Right lung (tissue), 5 donors: ENCODE results near the gene RAB11FIP2. TPM values are rescaled to one million over a fixed set of nuclear protein-coding genes. Genes with fewer than 3 reads are reported as not detected.
A peak's percentile ranks its signal among the peaks of the same experiment; 100 is the strongest.

Experiments used
- DNase-seq, 2 donors: peaks; one replicate each; pipeline ENCODE4 v3.0.0-alpha.2; 2013
- polyA plus RNA-seq, 5 donors: library from polyadenylated mRNA; unstranded; fragments of 120-200 nt; gene quantifications; one replicate each; pipeline versions ENCODE4 v1.2.1 to v1.2.3, GENCODE V29; 2013; ENCODE audit warnings: inconsistent platforms in 1 of 5, low replicate concordance in 1 of 5; ENCODE audit not compliant: insufficient read length in 5 of 5, insufficient read depth in 1 of 5

RAB11FIP2 gene
- polyA plus RNA-seq, 5 donors: 15.7 to 23.1 (median 22.1) TPM

GRCh38 chr10:118036281-118036875 is 10.4 kb downstream of the RAB11FIP2 start:
- DNase-seq: no peak

- DNase-seq: no peak
These were observed 11.3 kb downstream of the RAB11FIP2 start for GRCh38 chr10:118035354-118036005.

GRCh38 chr10:118034791-118035261 is 11.9 kb downstream of the RAB11FIP2 start:
- DNase-seq: no peak

GRCh38 chr10:118033905-118034304 is 12.8 kb downstream of the RAB11FIP2 start:
- peak; percentile 87 to 91 for DNase-seq

GRCh38 chr10:118032564-118032963 is 14.2 kb downstream of the RAB11FIP2 start:
- no peak for DNase-seq

GRCh38 chr10:118031351-118032075 is 15.2 kb downstream of the RAB11FIP2 start:
- DNase-seq: no peak

GRCh38 chr10:118028619-118029018 is 18.1 kb downstream of the RAB11FIP2 start:
- no peak for DNase-seq

- no peak for DNase-seq
These were observed 19.3 kb downstream of the RAB11FIP2 start for GRCh38 chr10:118027397-118027796.

GRCh38 chr10:118026936-118027335 is 19.8 kb downstream of the RAB11FIP2 start:
- DNase-seq: no peak

- no peak for DNase-seq
These were observed 26.4 kb downstream of the RAB11FIP2 start for GRCh38 chr10:118020365-118020764.

- no peak for DNase-seq
These were observed 28.9 kb downstream of the RAB11FIP2 start for GRCh38 chr10:118017850-118018249.

- no peak for DNase-seq
These were observed 29.5 kb downstream of the RAB11FIP2 start for GRCh38 chr10:118017071-118017740.

GRCh38 chr10:118012952-118013525 is 33.7 kb downstream of the RAB11FIP2 start:
- DNase-seq: no peak

- DNase-seq: no peak
These were observed 39.0 kb downstream of the RAB11FIP2 start for GRCh38 chr10:118007773-118008172.

- no peak for DNase-seq
These were observed 43.6 kb downstream of the RAB11FIP2 start for GRCh38 chr10:118003126-118003525.

- DNase-seq: no peak
These were observed 44.2 kb downstream of the RAB11FIP2 start for GRCh38 chr10:118002581-118002980.

GRCh38 chr10:117997673-117998072 is 49.1 kb downstream of the RAB11FIP2 start:
- DNase-seq: no peak

GRCh38 chr10:117996709-117997108 is 50.0 kb downstream of the RAB11FIP2 start:
- no peak for DNase-seq

GRCh38 chr10:117994771-117995170 is 52.0 kb downstream of the RAB11FIP2 start:
- no peak for DNase-seq

- no peak for DNase-seq
These were observed 53.6 kb downstream of the RAB11FIP2 start for GRCh38 chr10:117993166-117993565.

GRCh38 chr10:117991701-117992100 is 55.0 kb downstream of the RAB11FIP2 start:
- no peak for DNase-seq

- DNase-seq: no peak
These were observed 56.8 kb downstream of the RAB11FIP2 start for GRCh38 chr10:117989962-117990361.
